ENCODE data around the gene CRADD. TPM values are rescaled to one million over a fixed set of nuclear protein-coding genes. Genes with fewer than 3 reads are reported as not detected.
"Not testable (repeated sequence)": the region's sequence is repeated elsewhere in the genome, so short reads cannot be mapped to it uniquely, and the experiment has no call there.

CRADD gene
- total and polyA plus RNA-seq, 2 donors: 13.9 to 17.1 TPM

DNA sequence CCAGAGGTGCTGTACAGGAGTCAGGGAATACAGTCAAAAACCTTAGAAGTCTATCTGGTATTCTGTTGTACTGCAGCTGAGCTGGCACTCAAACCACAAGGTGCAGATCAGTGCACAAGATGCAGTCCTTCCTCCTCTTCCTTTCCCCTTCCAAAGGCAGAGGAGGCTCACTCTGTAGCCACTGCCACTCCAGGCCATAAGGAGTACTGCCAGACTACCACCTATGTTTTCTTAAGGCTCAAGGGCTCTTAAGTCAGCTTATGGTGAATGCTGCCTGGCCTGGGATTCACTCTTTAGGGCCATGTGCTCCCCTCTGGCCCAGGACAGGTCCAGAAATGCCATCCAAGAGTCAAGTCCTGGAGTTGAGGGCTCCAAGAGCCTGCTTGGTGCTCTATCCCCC lies 200.3 kb downstream of the CRADD start:
- Histone ChIP-seq H3K4me3 (ENCODE audit: low read length in 2 of 2) (no peak overlapping the region), H3K4me1 (ENCODE audit: control insufficient read depth in 2 of 2, insufficient read depth in 2 of 2, low read length in 2 of 2) (peaks cover 12 to 17% of the 10 kb centered on the region in 2 donors), H3K36me3 (ENCODE audit: control insufficient read depth in 2 of 2, insufficient read depth in 2 of 2, low read length in 1 of 2) (no peaks in the 10 kb centered on the region), H3K27ac (ENCODE audit: low read depth in 1 of 2, low read length in 1 of 2) (peak overlapping the region in 1 of 2 donors; percentile 4), H3K9me3 (ENCODE audit: control insufficient read depth in 2 of 2, insufficient read depth in 1 of 2, low read length in 1 of 2) (peaks cover 3 to 8% of the 10 kb centered on the region in 2 donors), H3K27me3 (ENCODE audit: control insufficient read depth in 2 of 2, insufficient read depth in 1 of 2, low read length in 1 of 2) (no peaks in the 10 kb centered on the region)
- DNase-seq (ENCODE audit: low read depth in 6 of 9, low spot score in 9 of 9): no peak

DNA sequence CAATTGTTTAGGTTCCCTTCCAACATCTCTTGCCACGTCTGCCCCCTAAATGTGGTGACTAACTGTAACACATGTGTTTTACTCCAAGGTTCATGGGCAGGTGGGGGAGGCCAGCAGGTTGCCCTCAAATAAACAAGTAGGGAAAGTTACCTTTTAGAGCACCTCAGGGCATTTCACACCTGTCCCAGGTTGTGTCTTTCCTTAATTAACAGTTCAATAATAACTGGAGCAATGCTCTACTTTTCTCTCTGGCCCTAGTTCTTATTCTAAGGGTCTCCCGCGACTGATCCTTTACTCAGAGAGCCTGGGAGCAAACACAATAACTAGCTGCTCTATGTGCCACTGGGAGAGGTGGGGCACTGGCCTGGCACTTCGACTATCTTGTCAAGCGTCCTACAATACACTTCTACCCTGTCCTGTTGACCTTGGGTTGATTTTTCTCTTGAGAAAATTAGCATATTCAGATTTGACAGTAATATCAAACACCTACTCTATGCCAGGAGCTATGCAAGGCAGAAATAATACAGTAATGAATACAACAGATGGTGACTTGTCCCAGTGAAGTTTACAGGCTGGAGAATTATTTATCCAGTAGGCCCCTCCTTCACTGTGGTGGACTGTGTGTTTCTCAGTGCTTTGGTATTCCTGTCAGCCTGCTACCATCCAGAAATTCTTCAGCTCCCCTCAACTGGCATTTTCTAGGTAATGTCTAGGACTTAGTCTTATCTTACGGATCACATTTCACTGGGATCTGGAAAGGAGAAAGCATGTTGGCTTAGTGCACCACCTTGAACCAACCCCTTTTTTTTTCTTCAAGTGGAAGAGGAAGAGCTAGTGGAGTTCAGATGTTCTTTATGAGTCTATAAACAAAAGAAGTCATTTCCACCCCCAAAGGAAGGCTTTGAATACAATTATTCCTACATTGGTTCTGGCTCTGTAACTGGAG lies 202.6 kb downstream of the CRADD start:
- H3K27me3 ChIP-seq (ENCODE audit: control insufficient read depth in 2 of 2, insufficient read depth in 1 of 2, low read length in 1 of 2): no peaks in the 10 kb centered on the region
- H3K27ac ChIP-seq (ENCODE audit: low read depth in 1 of 2, low read length in 1 of 2): no peak overlapping the region
- peaks cover 12 to 17% of the 10 kb centered on the region in 2 donors for H3K4me1 ChIP-seq (ENCODE audit: control insufficient read depth in 2 of 2, insufficient read depth in 2 of 2, low read length in 2 of 2)
- peak in 1 of 9 donors; percentile 9 for DNase-seq (ENCODE audit: low read depth in 6 of 9, low spot score in 9 of 9)
- H3K36me3 ChIP-seq (ENCODE audit: control insufficient read depth in 2 of 2, insufficient read depth in 2 of 2, low read length in 1 of 2): no peaks in the 10 kb centered on the region
- WGBS: 98% methylated on average over 6 of the region's 6 CpGs
- H3K4me3 ChIP-seq (ENCODE audit: low read length in 2 of 2): no peak overlapping the region
- peaks cover 3 to 8% of the 10 kb centered on the region in 2 donors for H3K9me3 ChIP-seq (ENCODE audit: control insufficient read depth in 2 of 2, insufficient read depth in 1 of 2, low read length in 1 of 2)

DNA sequence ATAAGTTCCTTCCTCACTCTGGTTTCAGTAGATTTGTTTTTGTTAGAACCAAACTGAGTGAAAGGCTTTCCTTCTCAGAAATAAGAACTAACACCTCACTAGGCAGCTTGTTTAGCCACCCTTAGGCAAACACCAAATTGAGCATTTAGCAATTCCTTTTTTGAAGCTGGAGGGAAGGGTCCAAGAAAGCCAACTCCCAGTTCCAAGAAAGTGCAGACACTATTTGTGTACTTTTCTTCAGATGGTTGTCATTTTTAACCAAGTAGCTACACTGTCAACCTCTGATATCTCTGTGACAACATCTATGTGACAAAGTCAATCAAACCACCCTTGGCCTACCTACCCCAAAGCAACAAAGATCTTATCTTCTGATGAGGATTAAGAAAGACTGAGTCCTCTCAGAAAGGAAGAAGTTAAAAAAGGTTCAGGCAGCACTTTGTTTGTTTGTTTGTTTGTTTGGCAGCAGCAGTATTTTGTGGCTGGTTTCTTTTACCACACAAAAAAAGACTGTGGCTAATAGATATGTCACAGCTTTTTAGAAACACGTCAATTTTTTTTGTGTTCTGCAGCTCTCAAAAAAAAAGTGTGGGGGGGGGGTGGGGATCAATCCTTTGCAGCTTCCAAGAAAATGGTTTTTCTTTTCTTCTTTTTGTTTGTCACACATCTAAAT lies 203.8 kb downstream of the CRADD start:
- Histone ChIP-seq H3K36me3 (ENCODE audit: control insufficient read depth in 2 of 2, insufficient read depth in 2 of 2, low read length in 1 of 2) (no peaks in the 10 kb centered on the region), H3K4me3 (ENCODE audit: low read length in 2 of 2) (no peak overlapping the region), H3K27ac (ENCODE audit: low read depth in 1 of 2, low read length in 1 of 2) (no peak overlapping the region), H3K9me3 (ENCODE audit: control insufficient read depth in 2 of 2, insufficient read depth in 1 of 2, low read length in 1 of 2) (peaks cover 3 to 8% of the 10 kb centered on the region in 2 donors), H3K4me1 (ENCODE audit: control insufficient read depth in 2 of 2, insufficient read depth in 2 of 2, low read length in 2 of 2) (peaks cover 12 to 17% of the 10 kb centered on the region in 2 donors), H3K27me3 (ENCODE audit: control insufficient read depth in 2 of 2, insufficient read depth in 1 of 2, low read length in 1 of 2) (no peaks in the 10 kb centered on the region)
- WGBS: 12% methylated on average over 1 of the region's 1 CpG
- DNase-seq (ENCODE audit: low read depth in 6 of 9, low spot score in 9 of 9): peak in 6 of 9 donors; percentile 9 to 54 (median 20)

DNA sequence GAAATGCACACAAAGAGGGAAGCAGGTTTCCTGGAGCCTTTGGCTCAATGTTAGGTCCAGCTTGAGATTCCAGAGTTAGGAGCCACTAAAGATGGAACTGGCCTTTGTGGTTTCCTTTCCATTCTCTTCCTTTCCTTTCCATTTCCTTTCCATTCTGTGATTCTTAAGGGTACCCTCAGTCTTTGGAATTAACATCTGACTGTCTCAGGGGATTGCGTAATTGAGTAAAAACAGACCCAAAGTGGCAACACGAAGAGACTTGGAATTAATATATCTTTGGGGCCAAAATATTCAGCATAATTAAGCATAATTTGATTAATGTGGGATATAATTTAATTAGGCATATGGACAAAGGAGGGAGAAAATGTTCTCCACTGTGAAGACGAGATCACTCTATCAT lies 205.6 kb downstream of the CRADD start:
- 95% methylated on average over 3 of the region's 3 CpGs for WGBS
- DNase-seq (ENCODE audit: low read depth in 6 of 9, low spot score in 9 of 9): no peak
- Histone ChIP-seq H3K27me3 (ENCODE audit: control insufficient read depth in 2 of 2, insufficient read depth in 1 of 2, low read length in 1 of 2) (no peaks in the 10 kb centered on the region), H3K9me3 (ENCODE audit: control insufficient read depth in 2 of 2, insufficient read depth in 1 of 2, low read length in 1 of 2) (no peaks in the 10 kb centered on the region), H3K4me3 (ENCODE audit: low read length in 2 of 2) (no peak overlapping the region), H3K4me1 (ENCODE audit: control insufficient read depth in 2 of 2, insufficient read depth in 2 of 2, low read length in 2 of 2) (peaks cover 12 to 17% of the 10 kb centered on the region in 2 donors), H3K36me3 (ENCODE audit: control insufficient read depth in 2 of 2, insufficient read depth in 2 of 2, low read length in 1 of 2) (no peaks in the 10 kb centered on the region), H3K27ac (ENCODE audit: low read depth in 1 of 2, low read length in 1 of 2) (no peak overlapping the region)

DNA sequence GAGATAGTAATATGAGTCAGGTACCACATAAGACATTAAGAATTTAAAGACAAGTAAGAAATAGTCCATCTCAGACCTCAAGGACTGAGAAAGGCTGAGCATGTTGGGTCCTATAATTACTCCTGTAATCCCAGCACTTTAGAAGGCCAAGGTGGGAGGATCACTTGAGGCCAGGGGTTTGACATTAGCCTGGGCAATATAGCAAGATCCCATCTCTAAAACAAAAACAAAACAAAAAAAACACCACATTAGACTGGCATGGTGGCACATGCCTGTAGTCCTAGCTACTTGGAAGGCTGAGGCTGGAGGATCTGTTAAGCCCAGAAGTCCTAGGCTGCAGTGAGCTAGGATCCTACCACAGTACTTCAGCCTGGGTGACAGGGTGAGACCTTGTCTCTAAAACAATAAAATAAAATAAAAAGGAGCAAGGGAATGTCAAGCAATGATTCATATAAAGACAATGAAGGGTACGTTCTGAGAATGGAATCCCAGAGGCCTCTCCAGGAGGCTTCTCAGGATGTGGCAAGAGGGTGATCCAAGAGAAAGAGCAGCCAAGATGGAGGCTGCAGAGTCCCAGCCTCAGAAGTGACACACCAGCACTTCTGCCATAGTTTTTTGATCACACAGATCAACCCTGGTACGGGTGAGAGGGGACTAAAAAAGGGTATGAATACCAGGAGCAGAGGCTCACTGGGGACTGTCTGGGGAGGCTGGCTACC lies 206.4 kb downstream of the CRADD start:
- Histone ChIP-seq H3K27ac (ENCODE audit: low read depth in 1 of 2, low read length in 1 of 2) (no peak overlapping the region), H3K4me3 (ENCODE audit: low read length in 2 of 2) (no peak overlapping the region), H3K36me3 (ENCODE audit: control insufficient read depth in 2 of 2, insufficient read depth in 2 of 2, low read length in 1 of 2) (no peaks in the 10 kb centered on the region), H3K9me3 (ENCODE audit: control insufficient read depth in 2 of 2, insufficient read depth in 1 of 2, low read length in 1 of 2) (no peaks in the 10 kb centered on the region), H3K27me3 (ENCODE audit: control insufficient read depth in 2 of 2, insufficient read depth in 1 of 2, low read length in 1 of 2) (no peaks in the 10 kb centered on the region), H3K4me1 (ENCODE audit: control insufficient read depth in 2 of 2, insufficient read depth in 2 of 2, low read length in 2 of 2) (peaks cover 12 to 17% of the 10 kb centered on the region in 2 donors)
- DNase-seq (ENCODE audit: low read depth in 6 of 9, low spot score in 9 of 9): no peak
- 95% methylated on average over 2 of the region's 2 CpGs for WGBS

DNA sequence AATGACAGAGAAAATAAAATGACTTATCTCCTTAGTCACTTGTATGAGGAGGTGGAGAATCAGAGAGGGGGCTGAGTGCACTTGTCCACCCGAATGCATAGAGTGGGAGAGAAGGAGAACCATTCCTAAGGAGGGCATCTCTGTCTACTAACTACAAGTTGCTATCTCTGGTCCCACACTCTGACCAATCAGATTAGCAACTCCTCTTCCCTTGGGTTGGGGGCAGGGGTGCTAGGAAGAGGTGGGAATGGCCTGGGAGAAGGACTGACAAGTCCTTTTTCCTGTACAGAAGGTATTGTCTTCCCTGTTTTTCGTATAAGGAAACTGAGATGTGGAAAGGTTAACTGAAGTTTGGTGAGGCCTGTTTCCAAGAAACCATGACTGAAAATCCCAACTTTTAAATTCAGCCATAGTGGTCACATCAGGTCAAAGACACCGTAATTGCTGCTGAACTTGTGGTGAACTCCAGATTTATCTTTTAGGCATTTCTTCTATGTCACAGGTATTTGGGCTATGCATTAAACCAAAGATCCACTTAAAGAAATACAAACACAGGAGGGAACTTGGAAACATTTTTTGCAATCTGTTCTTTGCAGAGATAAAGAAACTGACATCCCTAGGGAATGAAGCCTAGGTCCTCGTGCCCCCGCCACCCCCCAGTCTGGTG lies 207.8 kb downstream of the CRADD start:
- Histone ChIP-seq H3K9me3 (ENCODE audit: control insufficient read depth in 2 of 2, insufficient read depth in 1 of 2, low read length in 1 of 2) (no peaks in the 10 kb centered on the region), H3K4me3 (ENCODE audit: low read length in 2 of 2) (no peak overlapping the region), H3K4me1 (ENCODE audit: control insufficient read depth in 2 of 2, insufficient read depth in 2 of 2, low read length in 2 of 2) (peaks cover 12 to 14% of the 10 kb centered on the region in 2 donors), H3K27ac (ENCODE audit: low read depth in 1 of 2, low read length in 1 of 2) (no peak overlapping the region), H3K36me3 (ENCODE audit: control insufficient read depth in 2 of 2, insufficient read depth in 2 of 2, low read length in 1 of 2) (no peaks in the 10 kb centered on the region), H3K27me3 (ENCODE audit: control insufficient read depth in 2 of 2, insufficient read depth in 1 of 2, low read length in 1 of 2) (no peaks in the 10 kb centered on the region)
- no peak for DNase-seq (ENCODE audit: low read depth in 6 of 9, low spot score in 9 of 9)
- 77% methylated on average over 5 of the region's 5 CpGs for WGBS

DNA sequence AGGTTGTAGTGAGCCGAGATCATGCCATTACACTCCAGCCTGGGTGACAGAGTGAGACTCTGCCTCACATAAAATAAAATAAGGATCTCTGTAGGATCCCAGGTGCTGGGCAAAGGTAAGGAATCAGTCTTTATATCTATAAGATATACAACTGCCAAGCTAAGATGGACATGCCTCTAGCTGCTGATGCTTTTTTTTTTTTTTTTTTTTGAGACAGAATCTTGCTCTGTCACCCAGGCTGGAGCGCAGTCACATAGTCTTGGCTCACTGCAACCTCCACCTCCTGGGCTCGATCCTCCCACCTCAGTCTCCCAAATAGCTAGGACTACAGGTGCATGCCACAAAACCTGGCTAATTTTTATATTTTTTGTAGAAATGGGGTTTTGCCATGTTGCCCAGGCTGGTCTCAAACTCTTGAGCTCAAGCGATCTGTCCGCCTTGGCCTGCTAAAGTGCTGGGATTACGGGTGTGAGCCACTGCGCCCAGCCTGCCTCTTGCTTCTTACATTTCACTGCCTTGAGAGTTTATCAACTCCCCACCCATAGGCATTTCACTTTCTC lies 208.9 kb downstream of the CRADD start:
- not testable (repeated sequence) for H3K9me3 ChIP-seq (ENCODE audit: control insufficient read depth in 2 of 2, insufficient read depth in 1 of 2, low read length in 1 of 2); H3K27ac ChIP-seq (ENCODE audit: low read depth in 1 of 2, low read length in 1 of 2); DNase-seq (ENCODE audit: low read depth in 6 of 9, low spot score in 9 of 9); H3K4me1 ChIP-seq (ENCODE audit: control insufficient read depth in 2 of 2, insufficient read depth in 2 of 2, low read length in 2 of 2); H3K4me3 ChIP-seq (ENCODE audit: low read length in 2 of 2); H3K27me3 ChIP-seq (ENCODE audit: control insufficient read depth in 2 of 2, insufficient read depth in 1 of 2, low read length in 1 of 2); H3K36me3 ChIP-seq (ENCODE audit: control insufficient read depth in 2 of 2, insufficient read depth in 2 of 2, low read length in 1 of 2)
- whole genome bisulfite sequencing: 97% methylated on average over 7 of the region's 7 CpGs

DNA sequence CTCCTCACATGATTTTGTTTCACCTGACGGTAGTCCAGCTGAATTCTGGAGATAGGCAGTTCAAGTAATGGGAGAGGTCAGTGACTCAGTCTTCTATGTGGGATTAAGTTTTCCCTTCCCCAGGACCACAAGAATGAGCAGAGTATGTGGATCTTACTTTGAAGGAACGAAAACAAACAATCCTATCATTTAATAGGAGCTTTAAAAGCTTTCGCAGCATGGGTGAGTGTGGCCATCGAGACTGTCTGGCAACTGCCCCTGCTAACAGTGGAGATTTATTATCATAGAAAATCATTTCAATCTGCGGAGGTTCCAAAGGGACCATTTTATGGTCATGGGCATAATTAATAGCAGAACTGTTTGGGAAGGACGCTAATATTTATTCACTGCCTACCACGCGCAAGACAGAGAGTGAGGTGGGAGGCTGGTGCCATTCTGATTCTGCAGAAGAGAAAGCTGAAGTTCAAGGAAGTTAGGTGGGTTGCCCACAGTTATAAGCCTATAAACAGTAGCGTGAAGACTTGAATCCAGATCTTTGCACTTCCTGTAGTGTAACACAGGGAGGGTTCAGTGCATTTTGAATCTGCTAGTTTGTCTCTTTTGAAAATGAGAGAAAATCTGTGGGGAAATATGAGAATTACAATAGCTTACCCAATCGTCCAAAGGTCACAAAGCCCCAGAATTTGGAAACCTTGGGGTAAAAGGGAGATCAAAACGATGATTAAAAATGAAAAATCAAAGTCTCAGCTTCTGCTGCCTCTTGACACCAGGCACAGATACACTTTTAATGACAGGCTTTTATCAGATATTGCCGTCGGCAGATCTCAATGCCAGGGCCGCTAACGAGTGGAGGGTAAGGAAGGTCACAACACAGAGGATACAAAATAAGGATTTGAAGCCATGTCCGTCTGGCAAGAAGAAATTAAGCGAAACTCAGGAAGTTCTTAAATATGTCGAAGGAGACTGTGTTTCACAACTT lies 209.6 kb downstream of the CRADD start:
- H3K4me1 ChIP-seq (ENCODE audit: control insufficient read depth in 2 of 2, insufficient read depth in 2 of 2, low read length in 2 of 2): no peaks in the 10 kb centered on the region
- H3K36me3 ChIP-seq (ENCODE audit: control insufficient read depth in 2 of 2, insufficient read depth in 2 of 2, low read length in 1 of 2): no peaks in the 10 kb centered on the region
- H3K27ac ChIP-seq (ENCODE audit: low read depth in 1 of 2, low read length in 1 of 2): no peak overlapping the region
- H3K27me3 ChIP-seq (ENCODE audit: control insufficient read depth in 2 of 2, insufficient read depth in 1 of 2, low read length in 1 of 2): no peaks in the 10 kb centered on the region
- no peak overlapping the region for H3K4me3 ChIP-seq (ENCODE audit: low read length in 2 of 2)
- H3K9me3 ChIP-seq (ENCODE audit: control insufficient read depth in 2 of 2, insufficient read depth in 1 of 2, low read length in 1 of 2): no peaks in the 10 kb centered on the region
- no peak for DNase-seq (ENCODE audit: low read depth in 6 of 9, low spot score in 9 of 9)
- WGBS: 91% methylated on average over 18 of the region's 18 CpGs

Data from thymus (tissue), 11 donors.